Activated CD8-positive, alpha-beta memory T cell treated with anti-CD3 and anti-CD28 coated beads, Interleukin-2, amount 10 ng/mL, durations not matched to agents 7 days and 5 days (primary cell): Measurements from ENCODE around the gene PEX19. TPM values are rescaled to one million over a fixed set of nuclear protein-coding genes. Genes with fewer than 3 reads are reported as not detected.

Experiments
- ATAC-seq: fragments of 150-1000 bp; cut with Tn5 transposase; one replicate; pipeline ENCODE4 v1.10.0; 2021; ENCODE audit warnings: moderate library complexity
- CTCF ChIA-PET: fragments of 350-600 bp; sonication (Branson Sonifier 250); formaldehyde crosslinking; loops from one replicate; lab custom pipeline; 2021; ENCODE audit warnings: antibody characterized with exemption; lab: Charles Lee
- DNase-seq: peaks from one replicate; pipeline ENCODE4 v3.0.0-alpha.2; 2020
- H3K27ac Mint-ChIP-seq: one replicate; pipeline ENCODE4 v1.8.0; 2021; ENCODE audit warnings: mild to moderate bottlenecking, mixed read lengths
- H3K27me3 Mint-ChIP-seq: one replicate; pipeline ENCODE4 v1.8.0; 2021; ENCODE audit warnings: mixed read lengths
- H3K36me3 Mint-ChIP-seq: one replicate; pipeline ENCODE4 v1.8.0; 2021; ENCODE audit warnings: mild to moderate bottlenecking, mixed read lengths
- H3K4me1 Mint-ChIP-seq: one replicate; pipeline ENCODE4 v1.8.0; 2021; ENCODE audit warnings: mixed read lengths
- H3K4me3 Mint-ChIP-seq: one replicate; pipeline ENCODE4 v1.8.0; 2021; ENCODE audit warnings: mild to moderate bottlenecking, moderate library complexity, mixed read lengths
- H3K9me3 Mint-ChIP-seq: one replicate; pipeline ENCODE4 v1.8.0; 2022; ENCODE audit warnings: low read depth, mixed read lengths
- total RNA-seq, 2 experiments: library from RNA; stranded (reverse); gene quantifications; one replicate each; pipeline ENCODE4 v1.2.3, GENCODE V29; 2021

PEX19 gene
- total RNA-seq, 2 experiments from 2014 or later: 49.4 to 54.4 TPM

- no peaks in the 10 kb centered on the region for H3K27me3 Mint-ChIP-seq
- H3K27ac Mint-ChIP-seq: no peak overlapping the region
- H3K9me3 Mint-ChIP-seq: no peaks in the 10 kb centered on the region
- DNase-seq (no peak), ATAC-seq (no peak)
- H3K4me1 Mint-ChIP-seq: peaks cover 4% of the 10 kb centered on the region
- no peak overlapping the region for H3K4me3 Mint-ChIP-seq
- H3K36me3 Mint-ChIP-seq: peaks cover 10% of the 10 kb centered on the region
- CTCF ChIA-PET: interaction anchor here (1.0 to 5.3 kb wide), 12 partner anchors 9 to 166 kb away, joined by 3 to 47 read pairs (median 12); partner anchors contain the start of gene IGSF8
These were observed 33.9 kb downstream of the PEX19 start for GRCh38 chr1:160251011-160251410.

GRCh38 chr1:160247053-160247452 is 37.9 kb downstream of the PEX19 start:
- no peaks in the 10 kb centered on the region for H3K27me3 Mint-ChIP-seq
- DNase-seq (no peak), ATAC-seq (no peak)
- peaks cover 11% of the 10 kb centered on the region for H3K36me3 Mint-ChIP-seq
- CTCF ChIA-PET: interaction anchor here (0.5 to 1.4 kb wide), 2 partner anchors 54 to 173 kb away, joined by 3 to 4 read pairs; no protein-coding TSS in a partner anchor
- H3K4me3 Mint-ChIP-seq: no peak overlapping the region
- no peaks in the 10 kb centered on the region for H3K9me3 Mint-ChIP-seq
- H3K27ac Mint-ChIP-seq: no peak overlapping the region
- H3K4me1 Mint-ChIP-seq: peaks cover 3% of the 10 kb centered on the region

GRCh38 chr1:160245434-160245833 is 39.5 kb downstream of the PEX19 start:
- ATAC-seq (no peak), DNase-seq (no peak)
- CTCF ChIA-PET: no interaction called here
- no peak overlapping the region for H3K4me3 Mint-ChIP-seq
- no peak overlapping the region for H3K27ac Mint-ChIP-seq
- H3K27me3 Mint-ChIP-seq: no peaks in the 10 kb centered on the region
- no peaks in the 10 kb centered on the region for H3K4me1 Mint-ChIP-seq
- peaks cover 12% of the 10 kb centered on the region for H3K36me3 Mint-ChIP-seq
- no peaks in the 10 kb centered on the region for H3K9me3 Mint-ChIP-seq

GRCh38 chr1:160244209-160244608 is 40.7 kb downstream of the PEX19 start:
- no peak for ATAC-seq
- Mint-ChIP-seq H3K27me3 (no peaks in the 10 kb centered on the region), H3K9me3 (no peaks in the 10 kb centered on the region), H3K27ac (no peak overlapping the region), H3K4me1 (no peaks in the 10 kb centered on the region), H3K4me3 (no peak overlapping the region), H3K36me3 (peaks cover 15% of the 10 kb centered on the region)
- CTCF ChIA-PET: interaction anchor here (0.5 to 1.5 kb wide), 6 partner anchors 8 to 236 kb away, joined by 3 to 9 read pairs (median 3); no protein-coding TSS in a partner anchor
- DNase-seq: no peak

GRCh38 chr1:160243767-160244166 is 41.2 kb downstream of the PEX19 start:
- Mint-ChIP-seq H3K36me3 (peaks cover 15% of the 10 kb centered on the region), H3K27me3 (no peaks in the 10 kb centered on the region), H3K27ac (no peak overlapping the region), H3K9me3 (no peaks in the 10 kb centered on the region), H3K4me3 (no peak overlapping the region), H3K4me1 (no peaks in the 10 kb centered on the region)
- CTCF ChIA-PET: interaction anchor here (0.8 to 1.5 kb wide), 5 partner anchors 8 to 236 kb away, joined by 3 to 9 read pairs (median 3); no protein-coding TSS in a partner anchor
- DNase-seq: no peak
- no peak for ATAC-seq

- H3K36me3 Mint-ChIP-seq: peaks cover 32% of the 10 kb centered on the region
These were observed 45.2 kb downstream of the PEX19 start for GRCh38 chr1:160239582-160240299.

GRCh38 chr1:160238408-160238807 is 46.5 kb downstream of the PEX19 start:
- no peaks in the 10 kb centered on the region for H3K9me3 Mint-ChIP-seq
- DNase-seq (no peak), ATAC-seq (no peak)
- H3K27me3 Mint-ChIP-seq: no peaks in the 10 kb centered on the region
- no peak overlapping the region for H3K27ac Mint-ChIP-seq
- H3K36me3 Mint-ChIP-seq: peaks cover 38% of the 10 kb centered on the region
- H3K4me3 Mint-ChIP-seq: no peak overlapping the region
- CTCF ChIA-PET: interaction anchor here (1.4 to 7.3 kb wide), 2 partner anchors 14 to 153 kb away, joined by 5 to 31 read pairs; no protein-coding TSS in a partner anchor
- H3K4me1 Mint-ChIP-seq: peaks cover 2% of the 10 kb centered on the region

More at GRCh38 chr1:160239582-160240299, 45.2 kb downstream of the PEX19 start:
- no peak for ATAC-seq
- CTCF ChIA-PET: interaction anchor here (1.4 to 7.3 kb wide), 4 partner anchors 11 to 154 kb away, joined by 3 to 31 read pairs (median 6); no protein-coding TSS in a partner anchor
- no peak overlapping the region for H3K27ac Mint-ChIP-seq
- H3K27me3 Mint-ChIP-seq: no peaks in the 10 kb centered on the region
- H3K9me3 Mint-ChIP-seq: no peaks in the 10 kb centered on the region
- no peak for DNase-seq
- no peak overlapping the region for H3K4me3 Mint-ChIP-seq
- peaks cover 2% of the 10 kb centered on the region for H3K4me1 Mint-ChIP-seq

GRCh38 chr1:160237558-160237957 is 47.4 kb downstream of the PEX19 start:
- DNase-seq (no peak), ATAC-seq (no peak)
- no peaks in the 10 kb centered on the region for H3K9me3 Mint-ChIP-seq
- peaks cover 2% of the 10 kb centered on the region for H3K4me1 Mint-ChIP-seq
- no peak overlapping the region for H3K4me3 Mint-ChIP-seq
- H3K27me3 Mint-ChIP-seq: no peaks in the 10 kb centered on the region
- no peak overlapping the region for H3K27ac Mint-ChIP-seq
- peaks cover 36% of the 10 kb centered on the region for H3K36me3 Mint-ChIP-seq
- CTCF ChIA-PET: interaction anchor here (7.3 kb wide), 1 partner anchor 15 kb away, joined by 31 read pairs; no protein-coding TSS in a partner anchor

- DNase-seq (no peak), ATAC-seq (no peak)
- Mint-ChIP-seq H3K36me3 (peaks cover 35% of the 10 kb centered on the region), H3K27ac (peak overlapping the region; percentile 7), H3K9me3 (no peaks in the 10 kb centered on the region), H3K4me3 (no peak overlapping the region), H3K4me1 (peaks cover 2% of the 10 kb centered on the region), H3K27me3 (no peaks in the 10 kb centered on the region)
- CTCF ChIA-PET: interaction anchor here (2.8 to 7.3 kb wide), 2 partner anchors 16 to 46 kb away, joined by 6 to 31 read pairs; partner anchors contain the start of gene CASQ1
These were observed 48.1 kb downstream of the PEX19 start for GRCh38 chr1:160236806-160237205.

GRCh38 chr1:160232911-160233310 is 52.0 kb downstream of the PEX19 start:
- CTCF ChIA-PET: interaction anchor here (1.0 to 1.9 kb wide), 3 partner anchors 39 to 147 kb away, joined by 4 to 8 read pairs (median 4); no protein-coding TSS in a partner anchor
- peaks cover 2% of the 10 kb centered on the region for H3K4me1 Mint-ChIP-seq
- H3K36me3 Mint-ChIP-seq: peaks cover 33% of the 10 kb centered on the region
- DNase-seq (no peak), ATAC-seq (no peak)
- no peak overlapping the region for H3K4me3 Mint-ChIP-seq
- H3K27ac Mint-ChIP-seq: no peak overlapping the region
- no peaks in the 10 kb centered on the region for H3K27me3 Mint-ChIP-seq
- H3K9me3 Mint-ChIP-seq: no peaks in the 10 kb centered on the region

- CTCF ChIA-PET: interaction anchor here (1.4 to 2.4 kb wide), 3 partner anchors 13 to 63 kb away, joined by 3 to 9 read pairs (median 8); no protein-coding TSS in a partner anchor
- peaks cover 31% of the 10 kb centered on the region for H3K36me3 Mint-ChIP-seq
These were observed 56.5 kb downstream of the PEX19 start for GRCh38 chr1:160228431-160228830.

GRCh38 chr1:160227561-160227960 is 57.4 kb downstream of the PEX19 start:
- Mint-ChIP-seq H3K4me3 (no peak overlapping the region), H3K9me3 (no peaks in the 10 kb centered on the region), H3K36me3 (peaks cover 34% of the 10 kb centered on the region), H3K27me3 (no peaks in the 10 kb centered on the region), H3K27ac (no peak overlapping the region), H3K4me1 (no peaks in the 10 kb centered on the region)
- DNase-seq: no peak
- ATAC-seq: no peak
- CTCF ChIA-PET: interaction anchor here (1.0 to 2.4 kb wide), 3 partner anchors 24 to 64 kb away, joined by 4 to 9 read pairs (median 8); no protein-coding TSS in a partner anchor

More at GRCh38 chr1:160228431-160228830, 56.5 kb downstream of the PEX19 start:
- no peak overlapping the region for H3K4me3 Mint-ChIP-seq
- H3K9me3 Mint-ChIP-seq: no peaks in the 10 kb centered on the region
- no peak for DNase-seq
- ATAC-seq: no peak
- no peaks in the 10 kb centered on the region for H3K27me3 Mint-ChIP-seq
- no peaks in the 10 kb centered on the region for H3K4me1 Mint-ChIP-seq
- no peak overlapping the region for H3K27ac Mint-ChIP-seq

- no peak for ATAC-seq
- no peaks in the 10 kb centered on the region for H3K27me3 Mint-ChIP-seq
- no peak for DNase-seq
- no peaks in the 10 kb centered on the region for H3K4me1 Mint-ChIP-seq
- no peaks in the 10 kb centered on the region for H3K9me3 Mint-ChIP-seq
- peaks cover 37% of the 10 kb centered on the region for H3K36me3 Mint-ChIP-seq
- H3K4me3 Mint-ChIP-seq: no peak overlapping the region
- CTCF ChIA-PET: interaction anchor here (1.0 to 2.4 kb wide), 3 partner anchors 27 to 64 kb away, joined by 3 to 9 read pairs (median 4); no protein-coding TSS in a partner anchor
- H3K27ac Mint-ChIP-seq: no peak overlapping the region
These were observed 57.9 kb downstream of the PEX19 start for GRCh38 chr1:160227034-160227433.
